Measurements from ENCODE around the gene ALKBH2.

ALKBH2 gene

DNA sequence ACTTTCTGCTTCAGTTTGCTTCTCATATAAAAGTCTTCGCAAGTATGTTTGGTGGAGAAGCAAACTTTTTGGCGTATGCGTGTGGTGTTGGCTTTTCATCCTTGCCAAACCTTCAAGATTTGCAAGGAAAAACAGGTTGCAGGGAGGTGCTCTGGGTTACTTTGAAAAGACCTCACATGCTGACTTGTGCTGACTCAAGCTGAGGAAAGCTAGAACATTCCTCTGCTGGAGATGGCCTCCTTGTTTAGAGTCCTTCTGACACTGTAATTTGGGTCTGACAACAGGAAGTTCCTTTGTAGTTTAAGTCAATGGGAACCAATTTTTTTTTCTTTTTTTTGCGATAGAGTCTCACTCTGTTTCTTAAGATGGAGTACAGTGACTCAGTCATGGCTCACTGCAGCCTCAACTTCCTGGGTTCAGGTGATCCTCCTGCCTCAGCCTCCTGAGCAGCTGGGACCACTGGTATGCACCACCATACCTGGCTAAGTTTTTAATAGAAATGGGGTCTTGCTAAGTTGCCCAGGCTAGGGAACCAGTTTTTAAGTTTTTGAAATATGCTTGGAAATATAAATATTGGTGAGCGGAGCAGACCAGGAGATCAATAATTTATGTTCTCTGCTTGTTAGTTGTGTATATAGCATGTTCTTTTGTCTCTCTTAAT is 20.5 kb upstream of the ALKBH2 start:
- TF ChIP-seq, protein P1, sequence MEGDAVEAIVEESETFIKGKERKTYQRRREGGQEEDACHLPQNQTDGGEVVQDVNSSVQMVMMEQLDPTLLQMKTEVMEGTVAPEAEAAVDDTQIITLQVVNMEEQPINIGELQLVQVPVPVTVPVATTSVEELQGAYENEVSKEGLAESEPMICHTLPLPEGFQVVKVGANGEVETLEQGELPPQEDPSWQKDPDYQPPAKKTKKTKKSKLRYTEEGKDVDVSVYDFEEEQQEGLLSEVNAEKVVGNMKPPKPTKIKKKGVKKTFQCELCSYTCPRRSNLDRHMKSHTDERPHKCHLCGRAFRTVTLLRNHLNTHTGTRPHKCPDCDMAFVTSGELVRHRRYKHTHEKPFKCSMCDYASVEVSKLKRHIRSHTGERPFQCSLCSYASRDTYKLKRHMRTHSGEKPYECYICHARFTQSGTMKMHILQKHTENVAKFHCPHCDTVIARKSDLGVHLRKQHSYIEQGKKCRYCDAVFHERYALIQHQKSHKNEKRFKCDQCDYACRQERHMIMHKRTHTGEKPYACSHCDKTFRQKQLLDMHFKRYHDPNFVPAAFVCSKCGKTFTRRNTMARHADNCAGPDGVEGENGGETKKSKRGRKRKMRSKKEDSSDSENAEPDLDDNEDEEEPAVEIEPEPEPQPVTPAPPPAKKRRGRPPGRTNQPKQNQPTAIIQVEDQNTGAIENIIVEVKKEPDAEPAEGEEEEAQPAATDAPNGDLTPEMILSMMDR (IDR thresholded peaks at IDR 0.05) = no peak
- Histone ChIP-seq H3K4me3 (no peak overlapping the region), H3K27ac (peak overlapping the region; percentile 24 to 54)
- DNase-seq (ENCODE audit: low spot score) = peak; percentile 54

DNA sequence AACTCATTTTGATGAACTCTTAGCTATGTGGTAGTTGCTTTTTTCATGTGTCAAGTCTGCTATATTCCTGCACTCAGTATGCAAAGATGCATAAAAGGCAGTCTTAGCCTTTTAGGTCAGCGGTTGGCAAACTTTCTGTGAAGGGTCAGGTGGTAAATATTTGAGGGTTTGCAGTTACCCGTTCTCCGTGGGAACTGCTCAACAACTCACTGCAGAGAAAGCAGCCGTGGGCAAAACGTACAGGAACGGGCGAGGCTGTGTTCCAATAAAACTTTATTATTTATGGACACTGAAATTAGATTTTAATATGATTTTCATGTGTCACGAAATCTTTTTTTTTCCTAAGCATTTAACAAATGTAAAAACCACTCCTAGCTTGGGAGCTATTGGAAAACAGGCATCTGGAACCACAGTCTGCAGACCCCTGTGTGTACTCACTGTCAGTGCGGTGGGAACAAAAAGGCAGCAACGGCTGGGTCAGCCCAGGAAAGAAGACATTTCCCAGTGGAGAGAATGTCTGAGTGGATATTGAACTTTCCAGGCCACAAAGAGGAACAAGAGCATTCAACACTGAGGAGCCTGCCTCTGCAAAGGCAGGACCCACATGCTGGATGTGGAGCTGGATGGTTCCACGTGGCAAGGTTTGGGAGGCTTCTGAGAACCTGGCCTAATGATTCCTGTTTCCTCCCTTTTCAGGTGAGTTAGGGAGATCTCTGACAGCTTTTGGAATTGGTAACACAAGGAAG is 19.6 kb upstream of the ALKBH2 start:
- no peak overlapping the region for H3K4me3 ChIP-seq
- TF ChIP-seq, protein P1 (IDR thresholded peaks at IDR 0.05) = no peak
- peak; percentile 45 for DNase-seq (ENCODE audit: low spot score)
- peak overlapping the region; percentile 18 to 24 for H3K27ac ChIP-seq

DNA sequence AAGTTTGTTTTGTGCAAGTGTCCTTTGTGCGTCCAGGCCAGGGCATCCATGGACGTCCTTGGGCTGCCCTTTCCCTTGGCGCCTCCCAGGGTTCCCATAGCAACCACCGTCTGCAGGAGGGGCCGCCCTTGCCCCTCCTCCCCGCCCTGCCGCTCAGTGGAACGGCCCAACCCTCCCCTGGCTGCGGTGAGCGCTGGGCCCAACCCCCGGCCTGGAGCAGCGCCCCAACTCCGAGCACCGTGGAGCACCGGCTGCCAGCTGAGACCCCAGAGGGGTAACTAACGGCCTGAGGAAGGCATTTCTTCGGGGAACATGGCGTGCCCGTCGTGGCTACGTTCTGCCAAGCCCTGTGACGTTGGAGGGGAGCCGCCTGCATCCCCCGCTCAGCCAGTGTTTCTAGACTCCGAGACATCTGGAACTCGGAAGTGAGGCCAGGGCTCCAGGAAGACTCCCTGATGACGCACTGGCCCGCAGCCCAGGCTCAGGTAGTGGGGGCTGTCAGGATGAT is 17.8 kb upstream of the ALKBH2 start:
- Histone ChIP-seq H3K27ac (peak overlapping the region; percentile 81 to 94), H3K4me3 (peak overlapping the region; percentile 77)
- peak; percentile 94 for DNase-seq (ENCODE audit: low spot score)
- TF ChIP-seq, protein P1 (IDR thresholded peaks at IDR 0.05) = no peak

DNA sequence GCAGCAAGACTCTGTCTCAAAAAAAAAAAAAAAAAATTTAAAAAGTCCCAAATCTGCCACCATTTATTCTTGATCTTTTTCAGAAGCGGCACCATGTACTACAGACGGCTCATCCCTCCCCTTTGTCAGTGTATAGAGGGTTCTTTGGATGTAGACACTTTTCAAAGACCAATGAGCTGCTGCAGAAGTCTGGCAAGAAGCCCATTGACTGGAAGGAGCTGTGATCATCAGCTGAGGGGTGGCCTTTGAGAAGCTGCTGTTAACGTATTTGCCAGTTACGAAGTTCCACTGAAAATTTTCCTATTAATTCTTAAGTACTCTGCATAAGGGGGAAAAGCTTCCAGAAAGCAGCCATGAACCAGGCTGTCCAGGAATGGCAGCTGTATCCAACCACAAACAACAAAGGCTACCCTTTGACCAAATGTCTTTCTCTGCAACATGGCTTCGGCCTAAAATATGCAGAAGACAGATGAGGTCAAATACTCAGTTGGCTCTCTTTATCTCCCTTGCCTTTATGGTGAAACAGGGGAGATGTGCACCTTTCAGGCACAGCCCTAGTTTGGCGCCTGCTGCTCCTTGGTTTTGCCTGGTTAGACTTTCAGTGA is 16.6 kb upstream of the ALKBH2 start:
- peak overlapping the region; percentile 81 to 94 for H3K27ac ChIP-seq
- H3K4me3 ChIP-seq = no peak overlapping the region
- TF ChIP-seq, protein P1 (IDR thresholded peaks at IDR 0.05) = no peak
- DNase-seq (ENCODE audit: low spot score) = no peak

DNA sequence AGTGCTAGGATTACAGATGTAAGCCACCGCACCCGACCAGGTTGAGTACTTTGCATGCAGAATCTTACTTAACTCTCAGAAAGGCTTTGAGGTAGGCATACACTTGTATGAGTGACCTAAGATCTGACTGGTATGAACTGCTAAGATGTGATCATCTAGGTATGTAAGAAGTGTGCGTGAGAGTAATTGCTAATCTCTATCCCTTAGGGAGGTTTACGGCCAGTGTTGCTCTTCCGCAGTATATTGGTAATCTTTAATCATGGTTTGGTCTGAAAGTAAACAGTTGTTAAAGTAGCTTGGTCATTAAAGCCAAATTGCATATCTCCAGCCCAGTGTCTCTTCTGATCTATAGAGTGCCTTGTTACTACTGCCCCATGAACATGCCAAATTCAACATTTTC is 11.9 kb upstream of the ALKBH2 start:
- no peak overlapping the region for H3K27ac ChIP-seq
- no peak for DNase-seq (ENCODE audit: low spot score)
- H3K4me3 ChIP-seq = no peak overlapping the region

DNA sequence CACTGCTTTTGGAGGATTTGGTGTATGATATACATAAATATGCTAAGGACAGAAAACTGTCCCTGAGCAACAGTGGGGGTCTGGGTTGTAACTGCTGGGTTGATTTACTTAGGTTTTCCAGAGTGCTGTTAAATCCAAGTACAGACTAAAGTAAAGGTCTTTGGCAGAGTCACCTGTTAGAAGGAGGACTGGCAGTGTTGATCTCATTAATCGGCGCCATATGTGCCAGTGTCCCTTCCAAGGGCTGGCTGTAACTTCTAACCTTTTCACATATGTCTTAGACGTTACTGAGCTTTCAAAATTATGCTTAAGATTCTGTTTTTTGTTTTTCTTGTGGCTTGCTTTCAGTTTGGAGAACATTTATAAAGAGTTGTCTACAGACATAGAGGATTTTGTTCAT is 9.2 kb upstream of the ALKBH2 start:
- no peak for DNase-seq (ENCODE audit: low spot score)
- no peak overlapping the region for H3K27ac ChIP-seq
- H3K4me3 ChIP-seq = no peak overlapping the region
- TF ChIP-seq, protein P1 (IDR thresholded peaks at IDR 0.05) = no peak

More for the DNA sequence above, 11.9 kb upstream of the ALKBH2 start:
- TF ChIP-seq, protein P1 (IDR thresholded peaks at IDR 0.05) = no peak
